ENCODE measurements around the gene NADSYN1.

Gene NADSYN1

GRCh38 chr11:71472357-71472885, 19.4 kb downstream of the NADSYN1 start:
- Histone ChIP-seq H4K91ac (ENCODE audit: low read length) (no peak overlapping the region), H3K4ac (ENCODE audit: low read depth in 1 of 2, low read length in 2 of 2) (no peak overlapping the region), H2AFZ (ENCODE audit: low read depth, low read length) (no peak overlapping the region), H3K36me3 (ENCODE audit: control insufficient read depth in 1 of 2, insufficient read depth in 2 of 2, low read depth in 1 of 2, low read length in 2 of 2) (peaks cover 64 to 75% of the 10 kb centered on the region in 2 experiments), H2BK120ac (ENCODE audit: low read depth, low read length) (no peak overlapping the region), H4K8ac (ENCODE audit: low read length) (no peak overlapping the region), H2BK5ac (ENCODE audit: low read depth, low read length, poor library complexity, severe bottlenecking) (no peak overlapping the region), H3K18ac (ENCODE audit: low read depth in 1 of 2, low read length in 2 of 2) (no peak overlapping the region), H3K4me1 (ENCODE audit: control insufficient read depth, insufficient read depth, low read depth, low read length) (no peaks in the 10 kb centered on the region), H3K27ac (ENCODE audit: low read length, poor library complexity, severe bottlenecking) (no peak overlapping the region), H2AK5ac (ENCODE audit: low read length, severe bottlenecking) (no peak overlapping the region), H3K4me3 (ENCODE audit: insufficient read depth in 1 of 2, low read depth in 1 of 2, low read length in 2 of 2) (no peak overlapping the region), H3K14ac (ENCODE audit: low read length in 2 of 2) (no peak overlapping the region), H2BK12ac (ENCODE audit: low read length in 2 of 2) (no peak overlapping the region), H3K23ac (ENCODE audit: low read length in 2 of 2) (no peak overlapping the region), H3K9ac (ENCODE audit: low read length) (no peak overlapping the region), H3K79me1 (replicated peaks; ENCODE audit: low read length, poor library complexity, severe bottlenecking) (peaks cover 4% of the 10 kb centered on the region), H2BK15ac (ENCODE audit: low read depth, poor library complexity, severe bottlenecking) (no peak overlapping the region), H3K9me3 (ENCODE audit: control insufficient read depth, low read length) (no peaks in the 10 kb centered on the region), H3K27me3 (ENCODE audit: control insufficient read depth in 1 of 2, insufficient read depth in 1 of 2, low read length in 2 of 2) (no peaks in the 10 kb centered on the region), H3K4me2 (ENCODE audit: low read length, poor library complexity, severe bottlenecking) (no peak overlapping the region)
- no peak for DNase-seq
- WGBS, result 88% methylated on average over 9 of the region's 10 CpGs

- Histone ChIP-seq H2BK15ac (ENCODE audit: low read depth, poor library complexity, severe bottlenecking) (no peak overlapping the region), H3K36me3 (ENCODE audit: control insufficient read depth in 1 of 2, insufficient read depth in 2 of 2, low read depth in 1 of 2, low read length in 2 of 2) (peaks cover 72 to 75% of the 10 kb centered on the region in 2 experiments), H2BK120ac (ENCODE audit: low read depth, low read length) (no peak overlapping the region), H3K4me1 (ENCODE audit: control insufficient read depth, insufficient read depth, low read depth, low read length) (no peaks in the 10 kb centered on the region), H2AK5ac (ENCODE audit: low read length, severe bottlenecking) (no peak overlapping the region), H3K79me1 (replicated peaks; ENCODE audit: low read length, poor library complexity, severe bottlenecking) (peaks cover 4% of the 10 kb centered on the region), H4K91ac (ENCODE audit: low read length) (no peak overlapping the region), H3K4me2 (ENCODE audit: low read length, poor library complexity, severe bottlenecking) (no peak overlapping the region), H3K14ac (ENCODE audit: low read length in 2 of 2) (no peak overlapping the region), H3K27ac (ENCODE audit: low read length, poor library complexity, severe bottlenecking) (no peak overlapping the region), H3K18ac (ENCODE audit: low read depth in 1 of 2, low read length in 2 of 2) (no peak overlapping the region), H3K23ac (ENCODE audit: low read length in 2 of 2) (no peak overlapping the region), H4K8ac (ENCODE audit: low read length) (no peak overlapping the region), H2AFZ (ENCODE audit: low read depth, low read length) (no peak overlapping the region), H3K4me3 (ENCODE audit: insufficient read depth in 1 of 2, low read depth in 1 of 2, low read length in 2 of 2) (no peak overlapping the region), H2BK12ac (ENCODE audit: low read length in 2 of 2) (no peak overlapping the region), H3K9ac (ENCODE audit: low read length) (no peak overlapping the region), H2BK5ac (ENCODE audit: low read depth, low read length, poor library complexity, severe bottlenecking) (no peak overlapping the region), H3K4ac (ENCODE audit: low read depth in 1 of 2, low read length in 2 of 2) (no peak overlapping the region), H3K27me3 (ENCODE audit: control insufficient read depth in 1 of 2, insufficient read depth in 1 of 2, low read length in 2 of 2) (no peaks in the 10 kb centered on the region), H3K9me3 (ENCODE audit: control insufficient read depth, low read length) (no peaks in the 10 kb centered on the region)
- 96% methylated on average over 33 of the region's 33 CpGs for WGBS
- no peak for DNase-seq
Observed at GRCh38 chr11:71472941-71473792, 20.2 kb downstream of the NADSYN1 start.

GRCh38 chr11:71473793-71474080, 20.7 kb downstream of the NADSYN1 start:
- Histone ChIP-seq H3K79me1 (replicated peaks; ENCODE audit: low read length, poor library complexity, severe bottlenecking) (peaks cover 4% of the 10 kb centered on the region), H3K9me3 (ENCODE audit: control insufficient read depth, low read length) (no peaks in the 10 kb centered on the region), H2AK5ac (ENCODE audit: low read length, severe bottlenecking) (no peak overlapping the region), H3K18ac (ENCODE audit: low read depth in 1 of 2, low read length in 2 of 2) (no peak overlapping the region), H3K27me3 (ENCODE audit: control insufficient read depth in 1 of 2, insufficient read depth in 1 of 2, low read length in 2 of 2) (no peaks in the 10 kb centered on the region), H3K4ac (ENCODE audit: low read depth in 1 of 2, low read length in 2 of 2) (no peak overlapping the region), H2BK5ac (ENCODE audit: low read depth, low read length, poor library complexity, severe bottlenecking) (no peak overlapping the region), H2BK120ac (ENCODE audit: low read depth, low read length) (no peak overlapping the region), H4K8ac (ENCODE audit: low read length) (no peak overlapping the region), H3K9ac (ENCODE audit: low read length) (no peak overlapping the region), H3K4me2 (ENCODE audit: low read length, poor library complexity, severe bottlenecking) (no peak overlapping the region), H3K27ac (ENCODE audit: low read length, poor library complexity, severe bottlenecking) (no peak overlapping the region), H3K36me3 (ENCODE audit: control insufficient read depth in 1 of 2, insufficient read depth in 2 of 2, low read depth in 1 of 2, low read length in 2 of 2) (peaks cover 77 to 79% of the 10 kb centered on the region in 2 experiments), H2BK15ac (ENCODE audit: low read depth, poor library complexity, severe bottlenecking) (no peak overlapping the region), H2AFZ (ENCODE audit: low read depth, low read length) (no peak overlapping the region), H3K23ac (ENCODE audit: low read length in 2 of 2) (no peak overlapping the region), H3K4me1 (ENCODE audit: control insufficient read depth, insufficient read depth, low read depth, low read length) (no peaks in the 10 kb centered on the region), H2BK12ac (ENCODE audit: low read length in 2 of 2) (no peak overlapping the region), H3K14ac (ENCODE audit: low read length in 2 of 2) (no peak overlapping the region), H4K91ac (ENCODE audit: low read length) (no peak overlapping the region), H3K4me3 (ENCODE audit: insufficient read depth in 1 of 2, low read depth in 1 of 2, low read length in 2 of 2) (no peak overlapping the region)
- DNase-seq, result no peak
- 98% methylated on average over 14 of the region's 14 CpGs for whole genome bisulfite sequencing

GRCh38 chr11:71474141-71474770, 21.3 kb downstream of the NADSYN1 start:
- H3K4me3 ChIP-seq (ENCODE audit: insufficient read depth in 1 of 2, low read depth in 1 of 2, low read length in 2 of 2), result no peak overlapping the region
- H2AFZ ChIP-seq (ENCODE audit: low read depth, low read length), result no peak overlapping the region
- WGBS, result 96% methylated on average over 27 of the region's 27 CpGs
- no peak overlapping the region for H3K14ac ChIP-seq (ENCODE audit: low read length in 2 of 2)
- no peaks in the 10 kb centered on the region for H3K4me1 ChIP-seq (ENCODE audit: control insufficient read depth, insufficient read depth, low read depth, low read length)
- no peak overlapping the region for H4K91ac ChIP-seq (ENCODE audit: low read length)
- no peak overlapping the region for H2BK15ac ChIP-seq (ENCODE audit: low read depth, poor library complexity, severe bottlenecking)
- no peak overlapping the region for H3K4ac ChIP-seq (ENCODE audit: low read depth in 1 of 2, low read length in 2 of 2)
- no peak overlapping the region for H3K23ac ChIP-seq (ENCODE audit: low read length in 2 of 2)
- no peak overlapping the region for H2BK12ac ChIP-seq (ENCODE audit: low read length in 2 of 2)
- no peak overlapping the region for H2BK5ac ChIP-seq (ENCODE audit: low read depth, low read length, poor library complexity, severe bottlenecking)
- peaks cover 4% of the 10 kb centered on the region for H3K79me1 ChIP-seq (replicated peaks; ENCODE audit: low read length, poor library complexity, severe bottlenecking)
- no peaks in the 10 kb centered on the region for H3K27me3 ChIP-seq (ENCODE audit: control insufficient read depth in 1 of 2, insufficient read depth in 1 of 2, low read length in 2 of 2)
- no peak overlapping the region for H4K8ac ChIP-seq (ENCODE audit: low read length)
- H2BK120ac ChIP-seq (ENCODE audit: low read depth, low read length), result no peak overlapping the region
- DNase-seq, result no peak
- H3K9ac ChIP-seq (ENCODE audit: low read length), result no peak overlapping the region
- no peak overlapping the region for H3K27ac ChIP-seq (ENCODE audit: low read length, poor library complexity, severe bottlenecking)
- no peak overlapping the region for H2AK5ac ChIP-seq (ENCODE audit: low read length, severe bottlenecking)
- H3K18ac ChIP-seq (ENCODE audit: low read depth in 1 of 2, low read length in 2 of 2), result no peak overlapping the region
- no peak overlapping the region for H3K4me2 ChIP-seq (ENCODE audit: low read length, poor library complexity, severe bottlenecking)
- H3K36me3 ChIP-seq (ENCODE audit: control insufficient read depth in 1 of 2, insufficient read depth in 2 of 2, low read depth in 1 of 2, low read length in 2 of 2), result peaks cover 78 to 80% of the 10 kb centered on the region in 2 experiments
- no peaks in the 10 kb centered on the region for H3K9me3 ChIP-seq (ENCODE audit: control insufficient read depth, low read length)
